ENCODE data around the gene CHMP6.

CHMP6 gene

DNA sequence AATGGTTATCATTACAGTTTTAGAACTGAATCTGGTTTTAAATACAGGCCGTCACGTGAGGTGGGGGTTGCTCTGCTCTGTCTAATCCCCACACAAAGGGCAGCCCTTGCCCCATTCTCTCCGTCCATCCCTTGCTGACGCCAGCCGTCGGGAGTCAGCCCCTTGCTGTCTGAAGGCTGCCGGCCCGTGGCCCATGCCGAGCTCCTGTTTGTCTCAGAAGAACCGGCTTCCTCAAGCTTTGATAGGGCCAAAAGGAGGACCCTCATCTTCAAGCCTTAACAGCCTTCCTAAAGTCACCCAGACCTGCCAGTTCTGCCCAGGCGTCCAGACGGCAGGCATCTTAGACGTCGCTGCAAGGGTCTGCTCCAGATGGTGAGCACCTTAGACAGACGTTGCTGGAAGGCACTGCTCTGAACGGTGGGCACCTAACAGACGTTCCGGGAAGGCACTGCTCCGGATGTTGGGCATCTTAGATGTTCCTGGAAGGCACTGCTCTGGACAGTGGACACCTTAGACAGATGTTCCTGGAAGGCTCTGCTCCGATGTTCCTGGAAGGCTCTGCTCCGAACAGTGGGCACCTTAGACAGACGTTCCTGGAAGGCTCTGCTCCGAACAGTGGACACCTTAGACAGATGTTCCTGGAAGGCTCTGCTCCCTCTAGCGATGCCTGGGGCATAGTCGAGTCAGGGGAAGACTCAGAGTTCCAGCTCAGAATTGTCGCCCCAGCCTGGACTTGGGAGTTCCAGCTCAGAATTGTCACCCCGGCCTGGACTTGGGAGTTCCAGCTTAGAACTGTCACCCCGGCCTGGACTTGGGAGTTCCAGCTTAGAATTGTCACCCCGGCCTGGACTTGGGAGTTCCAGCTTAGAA lies 35.1 kb upstream of the CHMP6 start:
- DNase-seq (ENCODE audit: low read depth), result no peak

GRCh38 chr17:80957461-80957941 lies 34.1 kb upstream of the CHMP6 start:
- no peak for DNase-seq (ENCODE audit: low read depth)

DNA sequence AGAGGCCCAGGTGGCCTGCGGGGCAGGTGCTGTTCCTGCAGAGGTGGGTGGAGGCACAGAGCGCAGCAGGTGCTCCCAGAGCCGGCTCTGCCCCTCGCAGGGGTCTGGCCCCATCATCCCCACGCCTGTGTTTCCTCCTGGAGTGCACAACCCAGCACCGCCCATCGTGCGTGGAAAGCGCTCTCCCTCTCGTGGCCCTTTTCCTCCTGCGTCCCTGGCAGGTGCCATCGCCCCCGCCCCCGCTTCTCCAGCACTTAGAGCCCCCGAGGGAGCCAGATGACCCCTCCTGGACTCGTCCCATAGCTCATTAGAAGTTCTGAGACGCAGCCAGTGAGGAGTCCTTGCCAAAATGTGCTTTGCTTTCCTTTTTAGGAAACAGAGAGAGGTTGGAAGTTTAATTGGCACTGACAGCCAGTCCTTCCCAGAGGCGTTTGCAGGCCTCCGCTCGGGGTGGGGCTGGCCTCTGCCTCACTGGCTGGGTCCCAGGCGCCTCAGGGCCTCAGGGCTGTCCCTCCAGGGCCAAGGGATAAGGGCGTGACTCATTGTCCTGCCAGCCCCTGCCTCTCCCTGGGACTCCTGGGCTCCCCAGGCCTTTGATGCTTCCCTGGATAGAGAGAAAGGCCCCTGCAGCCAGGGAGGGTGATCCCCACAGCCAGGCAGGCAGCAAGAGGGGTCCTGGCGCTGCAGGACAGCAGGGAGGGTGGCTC lies 32.2 kb upstream of the CHMP6 start:
- no peak for DNase-seq (ENCODE audit: low read depth)

DNA sequence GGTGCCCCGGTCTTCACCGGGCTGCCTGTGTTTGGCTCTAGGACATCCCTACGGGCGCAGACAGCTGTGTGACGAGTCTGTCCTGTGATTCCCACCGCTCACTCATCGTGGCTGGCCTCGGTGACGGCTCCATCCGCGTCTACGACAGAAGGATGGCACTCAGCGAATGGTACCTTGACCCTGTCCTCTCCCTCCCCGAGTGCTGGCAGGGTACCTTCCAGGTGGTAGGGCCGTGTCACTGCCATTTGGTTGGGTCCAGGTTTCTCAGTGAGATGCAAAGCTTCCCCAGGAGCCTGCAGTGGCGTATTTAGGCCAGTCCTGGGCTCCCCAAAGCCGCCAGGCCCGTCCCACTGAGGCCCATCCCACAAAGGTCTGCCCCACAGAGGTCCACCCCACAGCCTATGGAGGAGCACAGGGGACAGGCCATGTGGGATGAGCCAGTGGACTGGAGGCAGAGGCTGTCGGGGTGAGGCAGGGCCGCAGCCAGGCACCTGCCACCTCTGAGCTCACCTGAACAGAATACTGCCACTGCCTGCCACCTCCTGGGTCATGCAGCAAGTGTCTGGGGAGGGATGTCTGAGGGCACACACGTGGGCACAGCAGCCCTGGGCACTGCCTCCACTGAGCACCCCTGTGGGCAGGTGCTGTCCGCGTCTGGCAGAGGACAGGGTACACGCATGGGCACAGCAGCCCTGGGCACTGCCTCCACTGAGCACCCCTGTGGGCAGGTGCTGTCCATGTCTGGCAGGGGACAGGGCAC lies 31.4 kb upstream of the CHMP6 start:
- no peak for DNase-seq (ENCODE audit: low read depth)

DNA sequence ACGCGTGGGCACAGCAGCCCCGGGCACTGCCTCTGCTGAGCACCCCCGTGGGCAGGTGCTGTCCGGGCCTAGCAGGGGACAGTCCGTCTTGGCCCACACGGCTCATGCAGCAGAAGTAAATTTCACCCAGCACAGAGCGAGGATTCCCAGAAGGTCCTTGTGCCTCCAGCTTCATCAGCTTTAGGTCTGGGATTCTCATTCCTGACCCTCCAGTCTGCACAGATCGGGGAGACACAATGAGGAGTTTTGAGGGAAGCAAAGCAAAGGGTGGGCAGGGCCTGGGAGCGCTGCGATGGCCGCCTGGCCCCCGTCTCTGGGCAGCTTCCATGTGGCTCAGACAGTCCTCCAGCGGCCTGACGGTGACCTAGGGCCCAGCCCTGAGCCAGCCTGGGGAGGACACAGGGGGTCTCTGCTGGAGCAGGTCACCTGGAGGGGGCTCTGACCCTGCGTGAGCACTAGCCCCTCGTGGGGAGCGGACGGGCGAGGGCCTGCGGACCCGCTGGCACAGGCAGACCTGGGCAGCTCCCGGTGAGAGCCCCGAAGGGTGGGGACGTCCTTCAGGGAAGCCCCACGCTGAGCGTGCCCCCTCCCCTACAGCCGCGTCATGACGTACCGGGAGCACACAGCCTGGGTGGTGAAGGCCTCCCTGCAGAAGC lies 30.7 kb upstream of the CHMP6 start:
- no peak for DNase-seq (ENCODE audit: low read depth)

DNA sequence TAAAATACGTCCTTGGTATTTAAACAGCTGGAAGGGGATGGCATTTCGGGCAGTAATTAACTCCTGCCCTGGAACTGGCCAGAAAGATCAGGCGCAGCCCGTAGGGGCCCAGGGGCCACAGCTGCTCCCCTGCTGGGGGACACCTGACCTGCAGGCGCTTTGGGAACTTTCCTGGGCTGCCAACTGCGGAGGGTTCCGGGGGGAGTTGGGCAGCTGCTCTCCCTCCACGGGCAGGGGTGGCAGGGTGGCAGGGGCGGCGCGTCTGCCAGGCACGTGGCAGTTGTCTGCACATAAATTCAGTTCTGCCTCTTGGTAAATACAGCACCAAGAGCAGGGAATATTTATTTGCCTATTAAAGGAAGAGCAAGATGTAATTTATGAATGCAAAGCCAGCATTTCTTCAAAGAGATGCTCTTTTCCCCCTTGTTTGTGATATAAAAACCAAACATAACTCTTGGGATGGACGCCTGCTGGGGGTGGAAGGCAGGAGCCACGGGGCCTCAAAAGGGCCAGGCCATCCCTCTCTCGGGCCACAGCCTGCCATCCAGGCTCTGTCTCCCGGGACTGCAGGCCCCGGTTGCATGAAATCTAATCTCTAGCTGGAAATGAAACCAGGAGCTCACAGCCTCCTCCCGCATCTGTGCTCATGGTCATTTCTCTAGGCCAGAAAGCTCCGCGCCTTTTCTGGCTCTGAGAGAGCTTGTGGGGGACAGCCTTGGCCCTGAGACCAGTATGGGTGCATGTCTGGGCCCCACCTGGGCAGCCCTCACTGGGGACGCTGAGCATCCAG lies 29.9 kb upstream of the CHMP6 start:
- DNase-seq (ENCODE audit: low read depth), result no peak

- DNase-seq (ENCODE audit: low read depth), result no peak
Measured at GRCh38 chr17:80962356-80963329, 29.0 kb upstream of the CHMP6 start.

DNA sequence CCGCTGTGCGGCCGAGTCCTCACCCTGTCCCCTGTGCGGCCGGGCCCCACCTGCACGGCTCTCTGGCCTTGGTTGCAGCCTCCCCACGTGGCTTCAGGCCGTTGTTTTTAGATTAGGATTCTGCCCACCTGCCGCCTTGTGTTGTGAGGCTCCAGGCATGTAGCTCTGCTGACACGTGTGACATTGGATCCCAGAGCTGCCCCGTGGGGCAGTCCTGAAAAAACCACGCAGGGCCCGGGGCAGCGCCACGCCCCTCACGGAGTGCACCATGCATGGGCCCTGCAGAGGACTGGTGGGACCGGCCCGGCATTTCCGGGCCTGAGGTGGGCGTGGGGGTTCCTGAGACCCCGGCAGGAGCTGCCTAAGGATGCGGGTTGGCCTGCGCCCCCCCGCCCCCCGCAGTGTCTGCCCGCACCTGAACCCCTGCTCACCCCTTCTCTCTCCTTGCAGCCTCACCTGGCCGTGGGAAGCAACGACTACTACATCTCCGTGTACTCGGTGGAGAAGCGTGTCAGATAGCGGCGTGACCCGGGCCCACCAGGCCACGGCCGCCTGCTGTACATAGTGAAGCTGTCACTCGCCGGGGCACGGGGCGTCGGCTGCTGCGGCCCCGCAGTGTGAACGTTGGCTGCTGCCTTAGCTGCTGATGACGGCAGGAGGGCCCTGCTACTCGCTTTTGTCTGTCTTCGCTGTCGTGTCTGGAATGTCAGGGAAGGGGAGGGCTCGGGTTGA lies 27.7 kb upstream of the CHMP6 start:
- DNase-seq (ENCODE audit: low read depth), result no peak

DNA sequence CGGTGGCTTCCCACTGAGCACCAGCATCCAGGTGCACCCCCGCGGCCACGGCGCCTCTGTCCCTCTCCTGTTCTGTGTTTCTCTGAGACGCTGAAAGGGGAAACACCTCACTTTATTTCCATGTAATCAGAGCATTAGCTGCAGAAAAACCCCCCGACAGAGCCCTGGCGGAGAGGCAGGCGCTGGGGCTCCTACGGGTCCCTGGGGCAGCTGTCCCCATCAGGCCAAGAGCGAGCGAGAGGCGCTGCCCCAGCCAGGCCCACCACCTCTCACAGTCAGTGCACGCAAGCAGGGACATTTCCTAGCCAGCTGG lies 27.1 kb upstream of the CHMP6 start:
- no peak for DNase-seq (ENCODE audit: low read depth)

GRCh38 chr17:80964859-80965580 lies 26.6 kb upstream of the CHMP6 start:
- DNase-seq (ENCODE audit: low read depth), result no peak

GRCh38 chr17:80965606-80966005 lies 26.0 kb upstream of the CHMP6 start:
- no peak for DNase-seq (ENCODE audit: low read depth)

DNA sequence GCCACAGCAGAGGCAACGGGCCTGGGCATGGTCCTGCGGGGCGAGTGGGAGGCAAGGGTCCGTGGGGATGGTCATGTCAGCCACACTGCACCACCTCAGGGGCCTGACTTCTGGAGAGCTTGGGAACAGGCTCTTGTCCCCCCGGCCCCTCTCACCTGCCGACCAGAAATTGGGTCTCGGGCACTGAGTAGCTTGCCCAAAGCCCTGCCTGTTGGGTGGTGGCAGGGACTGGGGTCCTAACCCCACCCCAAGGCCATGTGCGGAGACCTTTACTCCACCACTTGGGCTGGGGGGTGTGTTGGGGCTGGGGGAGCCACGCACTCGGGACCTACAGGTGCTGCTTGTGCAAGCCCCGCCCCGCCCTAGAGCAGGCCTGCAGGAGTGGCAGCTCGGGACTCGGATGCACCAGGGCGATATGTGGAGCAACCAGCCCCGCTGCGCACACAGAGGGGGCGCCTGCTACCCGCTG lies 24.2 kb upstream of the CHMP6 start:
- no peak for DNase-seq (ENCODE audit: low read depth)

- no peak for DNase-seq (ENCODE audit: low read depth)
Measured at GRCh38 chr17:80968602-80969029, 23.0 kb upstream of the CHMP6 start.

- no peak for DNase-seq (ENCODE audit: low read depth)
Measured at GRCh38 chr17:80969030-80969673, 22.5 kb upstream of the CHMP6 start.

GRCh38 chr17:80969674-80970043 lies 22.0 kb upstream of the CHMP6 start:
- DNase-seq (ENCODE audit: low read depth), result no peak

- DNase-seq (ENCODE audit: low read depth), result no peak
Measured at GRCh38 chr17:80970044-80970761, 21.4 kb upstream of the CHMP6 start.
